ENCODE results near the gene TSPAN17.

The TSPAN17 gene

GRCh38 chr5:176659512-176659839 is 12.2 kb downstream of the TSPAN17 start:
- no peak overlapping the region for H3K9ac ChIP-seq (ENCODE audit: low read depth in 1 of 2, low read length in 2 of 2)
- H3K4me1 ChIP-seq (ENCODE audit: control insufficient read depth in 2 of 2, insufficient read depth in 2 of 2, low read length in 2 of 2), result peaks cover 13 to 14% of the 10 kb centered on the region in 2 donors
- H3K36me3 ChIP-seq (ENCODE audit: control insufficient read depth in 2 of 2, insufficient read depth in 2 of 2, low read length in 2 of 2), result peaks cover 2 to 5% of the 10 kb centered on the region in 2 donors
- H3K4me3 ChIP-seq (ENCODE audit: low read length in 2 of 2), result no peak overlapping the region
- no peak overlapping the region for H3K27ac ChIP-seq (ENCODE audit: low read depth in 2 of 2, low read length in 2 of 2)
- H3K27me3 ChIP-seq (ENCODE audit: control insufficient read depth in 2 of 2, insufficient read depth in 2 of 2, low read length in 2 of 2), result no peaks in the 10 kb centered on the region
- H3K9me3 ChIP-seq (ENCODE audit: control insufficient read depth in 2 of 2, low read length in 2 of 2), result no peaks in the 10 kb centered on the region

- H3K9me3 ChIP-seq (ENCODE audit: control insufficient read depth in 2 of 2, low read length in 2 of 2), result no peaks in the 10 kb centered on the region
- H3K27me3 ChIP-seq (ENCODE audit: control insufficient read depth in 2 of 2, insufficient read depth in 2 of 2, low read length in 2 of 2), result no peaks in the 10 kb centered on the region
- H3K27ac ChIP-seq (ENCODE audit: low read depth in 2 of 2, low read length in 2 of 2), result no peak overlapping the region
- peaks cover 13 to 14% of the 10 kb centered on the region in 2 donors for H3K4me1 ChIP-seq (ENCODE audit: control insufficient read depth in 2 of 2, insufficient read depth in 2 of 2, low read length in 2 of 2)
- H3K36me3 ChIP-seq (ENCODE audit: control insufficient read depth in 2 of 2, insufficient read depth in 2 of 2, low read length in 2 of 2), result peaks cover 2 to 5% of the 10 kb centered on the region in 2 donors
- no peak overlapping the region for H3K9ac ChIP-seq (ENCODE audit: low read depth in 1 of 2, low read length in 2 of 2)
- no peak overlapping the region for H3K4me3 ChIP-seq (ENCODE audit: low read length in 2 of 2)
These were observed 12.7 kb downstream of the TSPAN17 start for GRCh38 chr5:176659860-176660461.

DNA sequence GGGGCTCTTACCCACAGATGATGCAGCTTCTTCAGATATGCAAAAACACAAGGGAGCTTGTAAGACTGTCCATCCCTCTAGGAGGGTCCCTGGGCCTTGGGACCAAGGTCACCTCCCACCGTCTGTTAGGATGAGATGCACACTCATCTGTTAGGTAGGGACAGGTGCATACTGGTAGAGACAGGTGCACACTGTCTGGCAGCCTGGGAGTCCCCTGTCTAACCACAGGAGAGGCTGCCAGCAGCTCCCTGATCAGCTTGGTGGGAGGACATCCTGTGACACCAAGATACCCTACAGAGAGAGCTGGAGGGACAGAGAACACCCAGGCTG is 13.2 kb downstream of the TSPAN17 start:
- no peak overlapping the region for H3K27ac ChIP-seq (ENCODE audit: low read depth in 2 of 2, low read length in 2 of 2)
- H3K9ac ChIP-seq (ENCODE audit: low read depth in 1 of 2, low read length in 2 of 2), result no peak overlapping the region

GRCh38 chr5:176660860-176661641 is 13.8 kb downstream of the TSPAN17 start:
- H3K9ac ChIP-seq (ENCODE audit: low read depth in 1 of 2, low read length in 2 of 2), result no peak overlapping the region
- no peak overlapping the region for H3K4me3 ChIP-seq (ENCODE audit: low read length in 2 of 2)

More for the DNA sequence above, 13.2 kb downstream of the TSPAN17 start:
- Histone ChIP-seq H3K9me3 (ENCODE audit: control insufficient read depth in 2 of 2, low read length in 2 of 2) (no peaks in the 10 kb centered on the region), H3K27me3 (ENCODE audit: control insufficient read depth in 2 of 2, insufficient read depth in 2 of 2, low read length in 2 of 2) (no peaks in the 10 kb centered on the region), H3K4me3 (ENCODE audit: low read length in 2 of 2) (no peak overlapping the region), H3K4me1 (ENCODE audit: control insufficient read depth in 2 of 2, insufficient read depth in 2 of 2, low read length in 2 of 2) (peaks cover 13 to 14% of the 10 kb centered on the region in 2 donors), H3K36me3 (ENCODE audit: control insufficient read depth in 2 of 2, insufficient read depth in 2 of 2, low read length in 2 of 2) (peaks cover 2 to 5% of the 10 kb centered on the region in 2 donors)

DNA sequence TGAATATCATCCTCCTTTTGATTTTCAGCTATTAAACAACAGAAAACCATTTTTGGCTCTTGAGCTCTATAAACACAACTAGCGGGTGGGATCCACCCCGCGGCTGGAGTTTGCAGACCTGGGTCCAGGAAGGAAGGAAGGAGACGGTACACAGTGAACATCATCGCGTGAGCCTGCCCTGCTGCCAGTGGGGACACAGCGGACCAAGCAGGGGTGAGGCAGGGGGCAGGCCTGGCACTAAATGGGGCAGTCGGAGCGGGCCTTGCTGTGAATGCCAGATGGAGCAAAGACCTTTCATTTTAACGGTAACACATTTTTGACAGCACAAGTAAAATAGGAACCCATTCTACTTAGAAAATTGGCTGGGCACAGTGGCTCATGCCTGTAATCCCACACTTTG is 14.4 kb downstream of the TSPAN17 start:
- H3K36me3 ChIP-seq (ENCODE audit: control insufficient read depth in 2 of 2, insufficient read depth in 2 of 2, low read length in 2 of 2), result peaks cover 2 to 5% of the 10 kb centered on the region in 2 donors
- H3K27me3 ChIP-seq (ENCODE audit: control insufficient read depth in 2 of 2, insufficient read depth in 2 of 2, low read length in 2 of 2), result no peaks in the 10 kb centered on the region
- peaks cover 13 to 14% of the 10 kb centered on the region in 2 donors for H3K4me1 ChIP-seq (ENCODE audit: control insufficient read depth in 2 of 2, insufficient read depth in 2 of 2, low read length in 2 of 2)
- H3K27ac ChIP-seq (ENCODE audit: low read depth in 2 of 2, low read length in 2 of 2), result no peak overlapping the region
- no peaks in the 10 kb centered on the region for H3K9me3 ChIP-seq (ENCODE audit: control insufficient read depth in 2 of 2, low read length in 2 of 2)
- no peak overlapping the region for H3K4me3 ChIP-seq (ENCODE audit: low read length in 2 of 2)
- H3K9ac ChIP-seq (ENCODE audit: low read depth in 1 of 2, low read length in 2 of 2), result no peak overlapping the region

More at GRCh38 chr5:176660860-176661641, 13.8 kb downstream of the TSPAN17 start:
- Histone ChIP-seq H3K36me3 (ENCODE audit: control insufficient read depth in 2 of 2, insufficient read depth in 2 of 2, low read length in 2 of 2) (peaks cover 2 to 5% of the 10 kb centered on the region in 2 donors), H3K9me3 (ENCODE audit: control insufficient read depth in 2 of 2, low read length in 2 of 2) (no peaks in the 10 kb centered on the region), H3K27me3 (ENCODE audit: control insufficient read depth in 2 of 2, insufficient read depth in 2 of 2, low read length in 2 of 2) (no peaks in the 10 kb centered on the region), H3K4me1 (ENCODE audit: control insufficient read depth in 2 of 2, insufficient read depth in 2 of 2, low read length in 2 of 2) (peaks cover 13 to 14% of the 10 kb centered on the region in 2 donors), H3K27ac (ENCODE audit: low read depth in 2 of 2, low read length in 2 of 2) (no peak overlapping the region)

DNA sequence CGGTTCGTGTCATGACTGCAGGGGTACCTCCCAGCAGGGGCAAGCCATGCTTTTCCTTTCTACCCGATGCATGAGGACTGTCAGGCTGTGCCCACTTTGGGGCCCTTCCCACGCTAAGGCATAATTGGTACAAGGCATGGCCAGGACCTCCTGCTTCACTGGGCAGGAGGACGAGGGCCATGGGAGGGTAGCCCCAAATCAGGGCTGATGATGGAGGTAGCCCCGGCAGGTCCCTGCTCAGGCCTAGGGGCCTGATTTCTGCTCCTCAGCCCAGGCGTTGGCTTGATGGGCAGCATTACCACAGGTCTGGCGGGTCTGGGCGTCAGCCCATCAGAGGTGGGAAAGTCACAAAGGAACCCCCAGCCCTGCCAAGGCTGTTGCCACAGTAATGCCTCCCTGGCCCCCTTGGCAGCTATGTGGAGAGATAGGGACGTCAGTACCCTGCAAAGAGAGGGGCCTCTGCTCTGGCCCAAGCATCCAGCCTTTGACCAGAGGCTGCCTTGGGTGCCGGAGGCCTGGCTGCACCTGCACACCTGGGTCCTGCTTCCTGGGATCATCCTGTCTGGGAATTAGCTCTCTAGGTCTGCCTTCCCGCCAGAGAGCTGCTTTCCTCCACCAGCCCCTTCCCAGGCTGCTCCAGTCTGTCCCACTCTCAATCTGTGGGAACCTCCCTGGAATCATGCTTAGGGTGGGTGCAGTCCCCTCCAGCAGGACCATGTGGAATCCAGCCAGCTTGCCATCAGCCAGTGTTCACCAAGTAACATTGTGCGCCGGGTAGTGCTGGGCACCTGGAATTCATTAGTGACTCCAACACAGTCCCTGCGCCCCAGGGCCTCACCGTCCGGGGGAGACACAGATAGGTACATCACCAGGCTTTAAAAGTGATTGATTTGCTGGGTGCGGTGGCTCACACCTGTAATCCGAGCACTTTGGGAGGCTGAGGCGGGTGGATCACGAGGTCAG is 15.4 kb downstream of the TSPAN17 start:
- H3K9me3 ChIP-seq (ENCODE audit: control insufficient read depth in 2 of 2, low read length in 2 of 2), result no peaks in the 10 kb centered on the region
- H3K27ac ChIP-seq (ENCODE audit: low read depth in 2 of 2, low read length in 2 of 2), result no peak overlapping the region
- peaks cover 13 to 14% of the 10 kb centered on the region in 2 donors for H3K4me1 ChIP-seq (ENCODE audit: control insufficient read depth in 2 of 2, insufficient read depth in 2 of 2, low read length in 2 of 2)

GRCh38 chr5:176663566-176663965 is 16.3 kb downstream of the TSPAN17 start:
- H3K27me3 ChIP-seq (ENCODE audit: control insufficient read depth in 2 of 2, insufficient read depth in 2 of 2, low read length in 2 of 2), result no peaks in the 10 kb centered on the region

More for the DNA sequence above, 15.4 kb downstream of the TSPAN17 start:
- no peak overlapping the region for H3K9ac ChIP-seq (ENCODE audit: low read depth in 1 of 2, low read length in 2 of 2)
- no peaks in the 10 kb centered on the region for H3K27me3 ChIP-seq (ENCODE audit: control insufficient read depth in 2 of 2, insufficient read depth in 2 of 2, low read length in 2 of 2)
- H3K4me3 ChIP-seq (ENCODE audit: low read length in 2 of 2), result no peak overlapping the region
- no peaks in the 10 kb centered on the region for H3K36me3 ChIP-seq (ENCODE audit: control insufficient read depth in 2 of 2, insufficient read depth in 2 of 2, low read length in 2 of 2)

DNA sequence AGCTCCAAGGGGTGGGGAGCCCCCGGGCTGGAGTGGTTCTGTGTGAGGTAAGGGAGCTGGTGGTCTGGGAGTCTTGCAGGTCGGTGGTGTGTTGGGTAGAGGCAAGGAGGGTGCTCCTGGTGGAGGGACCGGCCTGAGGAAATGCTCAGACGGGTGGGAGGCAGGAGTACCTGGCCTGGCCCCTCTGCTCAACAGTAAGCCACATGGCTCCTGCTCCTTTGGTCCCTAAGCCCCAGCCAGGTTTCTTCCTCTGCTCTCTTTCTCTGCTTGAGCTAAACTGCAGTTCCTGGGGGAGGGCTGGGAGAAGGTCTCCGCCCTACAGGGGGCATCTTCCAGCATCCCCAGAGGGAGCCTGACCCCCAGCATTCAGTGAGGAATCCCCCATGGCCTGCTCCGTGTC is 17.2 kb downstream of the TSPAN17 start:
- Histone ChIP-seq H3K4me3 (ENCODE audit: low read length in 2 of 2) (no peak overlapping the region), H3K9ac (ENCODE audit: low read depth in 1 of 2, low read length in 2 of 2) (no peak overlapping the region), H3K27ac (ENCODE audit: low read depth in 2 of 2, low read length in 2 of 2) (no peak overlapping the region), H3K4me1 (ENCODE audit: control insufficient read depth in 2 of 2, insufficient read depth in 2 of 2, low read length in 2 of 2) (peaks cover 0 to 2% of the 10 kb centered on the region in 2 donors), H3K9me3 (ENCODE audit: control insufficient read depth in 2 of 2, low read length in 2 of 2) (no peaks in the 10 kb centered on the region), H3K36me3 (ENCODE audit: control insufficient read depth in 2 of 2, insufficient read depth in 2 of 2, low read length in 2 of 2) (no peaks in the 10 kb centered on the region), H3K27me3 (ENCODE audit: control insufficient read depth in 2 of 2, insufficient read depth in 2 of 2, low read length in 2 of 2) (no peaks in the 10 kb centered on the region)

More at GRCh38 chr5:176663566-176663965, 16.3 kb downstream of the TSPAN17 start:
- no peak overlapping the region for H3K27ac ChIP-seq (ENCODE audit: low read depth in 2 of 2, low read length in 2 of 2)
- peaks cover 8 to 9% of the 10 kb centered on the region in 2 donors for H3K4me1 ChIP-seq (ENCODE audit: control insufficient read depth in 2 of 2, insufficient read depth in 2 of 2, low read length in 2 of 2)
- H3K9ac ChIP-seq (ENCODE audit: low read depth in 1 of 2, low read length in 2 of 2), result no peak overlapping the region
- H3K36me3 ChIP-seq (ENCODE audit: control insufficient read depth in 2 of 2, insufficient read depth in 2 of 2, low read length in 2 of 2), result no peaks in the 10 kb centered on the region
- no peaks in the 10 kb centered on the region for H3K9me3 ChIP-seq (ENCODE audit: control insufficient read depth in 2 of 2, low read length in 2 of 2)
- no peak overlapping the region for H3K4me3 ChIP-seq (ENCODE audit: low read length in 2 of 2)

DNA sequence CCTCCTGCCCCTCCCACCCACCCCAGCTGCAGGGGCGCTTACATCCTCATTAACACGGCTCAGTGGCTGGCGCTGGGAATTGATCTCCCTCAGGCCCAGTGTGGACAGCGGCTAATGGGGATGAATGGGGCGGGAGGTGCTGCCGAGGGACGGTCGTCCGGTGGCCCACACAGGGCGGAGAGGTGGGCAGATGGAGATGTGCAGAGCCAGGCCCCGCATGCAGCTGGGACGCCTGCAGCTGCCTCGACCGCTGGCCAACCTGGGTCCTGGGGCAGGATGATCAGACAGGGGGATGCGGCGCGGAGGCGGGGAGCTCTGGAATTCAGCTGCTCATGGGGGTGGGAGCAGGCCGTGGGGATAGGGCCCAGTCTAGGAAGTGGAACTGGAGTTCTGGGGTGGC is 17.6 kb downstream of the TSPAN17 start:
- Histone ChIP-seq H3K9me3 (ENCODE audit: control insufficient read depth in 2 of 2, low read length in 2 of 2) (no peaks in the 10 kb centered on the region), H3K36me3 (ENCODE audit: control insufficient read depth in 2 of 2, insufficient read depth in 2 of 2, low read length in 2 of 2) (no peaks in the 10 kb centered on the region), H3K27ac (ENCODE audit: low read depth in 2 of 2, low read length in 2 of 2) (no peak overlapping the region), H3K9ac (ENCODE audit: low read depth in 1 of 2, low read length in 2 of 2) (no peak overlapping the region), H3K4me3 (ENCODE audit: low read length in 2 of 2) (no peak overlapping the region), H3K4me1 (ENCODE audit: control insufficient read depth in 2 of 2, insufficient read depth in 2 of 2, low read length in 2 of 2) (peaks cover 0 to 2% of the 10 kb centered on the region in 2 donors), H3K27me3 (ENCODE audit: control insufficient read depth in 2 of 2, insufficient read depth in 2 of 2, low read length in 2 of 2) (no peaks in the 10 kb centered on the region)

DNA sequence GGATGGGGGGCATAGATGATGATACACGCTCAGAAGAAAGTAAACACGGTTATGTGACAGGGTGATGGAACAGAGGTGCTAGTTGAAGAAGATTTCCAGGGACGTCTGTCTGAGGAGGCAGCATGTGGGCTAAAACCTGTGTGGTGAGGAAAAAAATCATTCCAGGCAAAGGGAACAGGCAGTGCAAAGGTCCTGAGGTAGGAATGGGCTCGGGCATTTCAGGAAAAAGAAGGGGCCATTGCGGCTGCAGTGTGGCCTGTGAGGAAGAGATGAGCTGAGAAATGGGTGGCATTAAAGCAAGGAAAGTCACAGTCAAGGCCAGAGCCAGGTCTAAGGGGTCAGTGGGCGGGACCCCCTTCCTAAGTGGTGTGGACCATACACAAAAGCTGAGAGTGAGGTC is 18.2 kb downstream of the TSPAN17 start:
- no peak overlapping the region for H3K27ac ChIP-seq (ENCODE audit: low read depth in 2 of 2, low read length in 2 of 2)
- peaks cover 0 to 2% of the 10 kb centered on the region in 2 donors for H3K4me1 ChIP-seq (ENCODE audit: control insufficient read depth in 2 of 2, insufficient read depth in 2 of 2, low read length in 2 of 2)
- H3K36me3 ChIP-seq (ENCODE audit: control insufficient read depth in 2 of 2, insufficient read depth in 2 of 2, low read length in 2 of 2), result no peaks in the 10 kb centered on the region
- H3K9ac ChIP-seq (ENCODE audit: low read depth in 1 of 2, low read length in 2 of 2), result no peak overlapping the region
- no peaks in the 10 kb centered on the region for H3K9me3 ChIP-seq (ENCODE audit: control insufficient read depth in 2 of 2, low read length in 2 of 2)
- H3K4me3 ChIP-seq (ENCODE audit: low read length in 2 of 2), result no peak overlapping the region
- no peaks in the 10 kb centered on the region for H3K27me3 ChIP-seq (ENCODE audit: control insufficient read depth in 2 of 2, insufficient read depth in 2 of 2, low read length in 2 of 2)
